ENCODE results near the gene CYP3A5.

CYP3A5 gene

GRCh38 chr7:99605527-99605926, 74.3 kb downstream of the CYP3A5 start:
- DNase-seq: no peak

GRCh38 chr7:99601656-99602310, 78.0 kb downstream of the CYP3A5 start:
- no peak for DNase-seq

GRCh38 chr7:99599836-99600235, 80.0 kb downstream of the CYP3A5 start:
- DNase-seq: no peak
